Measurements from ENCODE around the gene CITED1.
"Not testable (repeated sequence)": the region's sequence is repeated elsewhere in the genome, so short reads cannot be mapped to it uniquely, and the experiment has no call there.

CITED1 gene

GRCh38 chrX:72305286-72306084 lies at the start of gene CITED1:
TSS of gene CITED1 (minus strand) at chrX:72305914. CDS start at chrX:72302869, 3,045 bp downstream.
- no peak for DNase-seq (ENCODE audit: low read depth in 2 of 2, low spot score in 1 of 2)

GRCh38 chrX:72352786-72353185 lies 47.1 kb upstream of the CITED1 start:
- no peak for DNase-seq (ENCODE audit: low read depth in 2 of 2, low spot score in 1 of 2)

GRCh38 chrX:72351606-72352334 lies 46.1 kb upstream of the CITED1 start:
- DNase-seq (ENCODE audit: low read depth in 2 of 2, low spot score in 1 of 2) = no peak

GRCh38 chrX:72349190-72349589 lies 43.5 kb upstream of the CITED1 start:
- no peak for DNase-seq (ENCODE audit: low read depth in 2 of 2, low spot score in 1 of 2)

- no peak for DNase-seq (ENCODE audit: low read depth in 2 of 2, low spot score in 1 of 2)
Observed at GRCh38 chrX:72348247-72348979, 42.7 kb upstream of the CITED1 start.

GRCh38 chrX:72347366-72347765 lies 41.7 kb upstream of the CITED1 start:
- no peak for DNase-seq (ENCODE audit: low read depth in 2 of 2, low spot score in 1 of 2)

- no peak for DNase-seq (ENCODE audit: low read depth in 2 of 2, low spot score in 1 of 2)
Observed at GRCh38 chrX:72346302-72346949, 40.7 kb upstream of the CITED1 start.

- DNase-seq (ENCODE audit: low read depth in 2 of 2, low spot score in 1 of 2) = no peak
Observed at GRCh38 chrX:72340626-72341025, 34.9 kb upstream of the CITED1 start.

GRCh38 chrX:72340041-72340440 lies 34.3 kb upstream of the CITED1 start:
- no peak for DNase-seq (ENCODE audit: low read depth in 2 of 2, low spot score in 1 of 2)

- no peak for DNase-seq (ENCODE audit: low read depth in 2 of 2, low spot score in 1 of 2)
Observed at GRCh38 chrX:72330131-72330530, 24.4 kb upstream of the CITED1 start.

GRCh38 chrX:72326605-72327300 lies 21.0 kb upstream of the CITED1 start:
- no peak for DNase-seq (ENCODE audit: low read depth in 2 of 2, low spot score in 1 of 2)

GRCh38 chrX:72319651-72320050 lies 13.9 kb upstream of the CITED1 start:
- DNase-seq (ENCODE audit: low read depth in 2 of 2, low spot score in 1 of 2) = not testable (repeated sequence)

- no peak for DNase-seq (ENCODE audit: low read depth in 2 of 2, low spot score in 1 of 2)
Observed at GRCh38 chrX:72317139-72317538, 11.4 kb upstream of the CITED1 start.

GRCh38 chrX:72316408-72317110 lies 10.8 kb upstream of the CITED1 start:
- DNase-seq (ENCODE audit: low read depth in 2 of 2, low spot score in 1 of 2) = no peak

GRCh38 chrX:72314881-72315280 lies 9.2 kb upstream of the CITED1 start:
- DNase-seq (ENCODE audit: low read depth in 2 of 2, low spot score in 1 of 2) = no peak

- DNase-seq (ENCODE audit: low read depth in 2 of 2, low spot score in 1 of 2) = no peak
Observed at GRCh38 chrX:72313707-72314641, 8.3 kb upstream of the CITED1 start.

- DNase-seq (ENCODE audit: low read depth in 2 of 2, low spot score in 1 of 2) = no peak
Observed at GRCh38 chrX:72312311-72312940, 6.7 kb upstream of the CITED1 start.

GRCh38 chrX:72309297-72310071 lies 3.8 kb upstream of the CITED1 start:
- no peak for DNase-seq (ENCODE audit: low read depth in 2 of 2, low spot score in 1 of 2)
